IMR-90 (cell line): Measurements from ENCODE around the gene CYS1. TPM values are rescaled to one million over a fixed set of nuclear protein-coding genes. Genes with fewer than 3 reads are reported as not detected.

Experiments
- ATAC-seq: fragments of 200-7000 bp; cut with Tn5 transposase; 2 replicates; pipeline ENCODE4 v1.9.1; 2020; ENCODE audit warnings: low read depth, mild to moderate bottlenecking, moderate library complexity
- BruUV-seq: library from RNA; stranded (reverse); fragments of 400-500 nt; replicated peaks from 2 replicates; lab custom pipeline; 2021; lab: Mats Ljungman, UMichigan
- CTCF ChIA-PET: fragments of 300-600 bp; formaldehyde crosslinking; extraction: SDS; loops from one replicate; lab custom pipeline; 2021; ENCODE audit warnings: antibody characterized with exemption; lab: Yijun Ruan, JAX
- POLR2A ChIA-PET: fragments of 300-600 bp; sonication (Branson Sonifier 250); formaldehyde crosslinking; loops from one replicate; lab custom pipeline; 2022; ENCODE audit warnings: antibody characterized with exemption; ENCODE audit not compliant: unreplicated experiment; lab: Charles Lee
- DNase-seq: peaks from one replicate; pipeline ENCODE4 v3.0.0; 2013
- H2AFZ ChIP-seq: replicated peaks from 2 replicates; pipeline ENCODE3; 2013; ENCODE audit warnings: low read length, mild to moderate bottlenecking; ENCODE audit not compliant: poor library complexity
- H2AK5ac ChIP-seq: 2 replicates; pipeline ENCODE4 v1.6.1; 2013; ENCODE audit warnings: low read depth, low read length, inconsistent platforms
- H2AK9ac ChIP-seq: replicated peaks from 2 replicates; pipeline ENCODE3; 2013; ENCODE audit warnings: mild to moderate bottlenecking, low read depth, low read length, moderate library complexity; ENCODE audit not compliant: poor library complexity
- H2BK120ac ChIP-seq: 2 replicates; pipeline ENCODE4 v1.6.1; 2013; ENCODE audit warnings: low read depth, low read length, inconsistent platforms
- H2BK15ac ChIP-seq: 3 replicates; pipeline ENCODE4 v1.6.1; 2013; ENCODE audit warnings: low read depth, low read length, inconsistent platforms
- H2BK20ac ChIP-seq: 2 replicates; pipeline ENCODE4 v1.6.1; 2013; ENCODE audit warnings: low read depth, mild to moderate bottlenecking, inconsistent platforms, low read length, moderate library complexity
- H2BK5ac ChIP-seq: 2 replicates; pipeline ENCODE4 v1.6.1; 2013; ENCODE audit warnings: mild to moderate bottlenecking, low read depth, low read length, inconsistent platforms; ENCODE audit not compliant: poor library complexity, severe bottlenecking
- H3K14ac ChIP-seq: replicated peaks from 2 replicates; pipeline ENCODE4 v1.6.1; 2013; ENCODE audit warnings: low read depth, low read length, inconsistent platforms
- H3K18ac ChIP-seq: 2 replicates; pipeline ENCODE4 v1.6.1; 2013; ENCODE audit warnings: low read depth, low read length, control low read depth
- H3K23ac ChIP-seq: 2 replicates; pipeline ENCODE4 v1.6.1; 2013; ENCODE audit warnings: low read depth, low read length, inconsistent platforms
- H3K27ac ChIP-seq: 2 replicates; pipeline ENCODE4 v1.5.1; 2013; ENCODE audit warnings: mild to moderate bottlenecking, control low read depth, low read length; ENCODE audit not compliant: insufficient read depth
- H3K27me3 ChIP-seq: 2 replicates; pipeline ENCODE4 v1.6.1; 2013; ENCODE audit warnings: low read length; ENCODE audit not compliant: control insufficient read depth, insufficient read depth
- H3K36me3 ChIP-seq: 2 replicates; pipeline ENCODE4 v1.6.1; 2013; ENCODE audit warnings: low read length, mixed read lengths; ENCODE audit not compliant: control insufficient read depth, insufficient read depth
- H3K4ac ChIP-seq: 2 replicates; pipeline ENCODE4 v1.6.1; 2013; ENCODE audit warnings: low read depth, low read length, inconsistent platforms
- H3K4me1 ChIP-seq: 2 replicates; pipeline ENCODE4 v1.6.1; 2013; ENCODE audit warnings: low read length, mixed read lengths; ENCODE audit not compliant: control insufficient read depth, insufficient read depth
- H3K4me2 ChIP-seq: 2 replicates; pipeline ENCODE4 v1.6.1; 2013; ENCODE audit warnings: low read depth, mild to moderate bottlenecking, control low read depth, low read length, moderate library complexity
- H3K4me3 ChIP-seq: 2 replicates; pipeline ENCODE4 v1.5.1; 2013; ENCODE audit warnings: low read depth, mild to moderate bottlenecking, control low read depth, low read length, moderate library complexity; ENCODE audit not compliant: insufficient read depth
- H3K56ac ChIP-seq: 2 replicates; pipeline ENCODE4 v1.6.1; 2013; ENCODE audit warnings: low read length, inconsistent platforms; ENCODE audit not compliant: insufficient read depth; ENCODE audit errors: extremely low read depth
- H3K79me1 ChIP-seq, 2 experiments: 2 replicates each; pipeline ENCODE4 v1.6.1; 2013; ENCODE audit warnings: low read length in 2 of 2, inconsistent platforms in 1 of 2, low read depth in 1 of 2
- H3K9ac ChIP-seq: 2 replicates; pipeline ENCODE4 v1.6.1; 2013; ENCODE audit warnings: low read depth, low read length, control low read depth
- H3K9me1 ChIP-seq: 2 replicates; pipeline ENCODE4 v1.6.1; 2013; ENCODE audit warnings: low read length, inconsistent platforms; ENCODE audit not compliant: insufficient read depth
- H3K9me3 ChIP-seq: 2 replicates; pipeline ENCODE4 v1.6.1; 2013; ENCODE audit warnings: low read length; ENCODE audit not compliant: control insufficient read depth, insufficient read depth
- H4K20me1 ChIP-seq: 2 replicates; pipeline ENCODE4 v1.6.1; 2013; ENCODE audit warnings: low read length, inconsistent platforms; ENCODE audit not compliant: insufficient read depth
- H4K5ac ChIP-seq: 2 replicates; pipeline ENCODE4 v1.6.1; 2013; ENCODE audit warnings: mild to moderate bottlenecking, low read depth, low read length, control low read depth
- H4K8ac ChIP-seq, 2 experiments: 2 replicates each; pipeline ENCODE4 v1.6.1; 2013; ENCODE audit warnings: low read depth in 2 of 2, low read length in 2 of 2, control low read depth in 1 of 2, inconsistent platforms in 1 of 2
- H4K91ac ChIP-seq: 2 replicates; pipeline ENCODE4 v1.6.1; 2013; ENCODE audit warnings: low read depth, low read length, inconsistent platforms; ENCODE audit not compliant: insufficient read depth
- BHLHE40 ChIP-seq: fragments of 150-350 bp; IDR thresholded peaks from 2 replicates; pipeline ENCODE4 v1.6.1; 2016; ENCODE audit warnings: mild to moderate bottlenecking, low read depth, low read length
- CEBPB ChIP-seq: IDR thresholded peaks from 2 replicates; pipeline ENCODE4 v1.6.1; 2012; ENCODE audit warnings: low read depth, low read length, improper control_type of control experiment
- CHD1 ChIP-seq: IDR thresholded peaks from 2 replicates; pipeline ENCODE4 v1.6.1; 2012; ENCODE audit warnings: low read depth, low read length, improper control_type of control experiment
- FOS ChIP-seq: fragments of 150-350 bp; IDR thresholded peaks from 2 replicates; pipeline ENCODE4 v1.6.1; 2016; ENCODE audit warnings: low read depth, low read length
- MAZ ChIP-seq: IDR thresholded peaks from 2 replicates; pipeline ENCODE4 v1.6.1; 2012; ENCODE audit warnings: low read depth, mild to moderate bottlenecking, low read length, improper control_type of control experiment, moderate library complexity, borderline replicate concordance
- MXI1 ChIP-seq: IDR thresholded peaks from 2 replicates; pipeline ENCODE4 v1.6.1; 2012; ENCODE audit warnings: low read depth, mild to moderate bottlenecking, low read length, moderate library complexity, borderline replicate concordance
- RFX5 ChIP-seq: IDR thresholded peaks from 2 replicates; pipeline ENCODE4 v1.8.0; 2012; ENCODE audit warnings: low read depth, mild to moderate bottlenecking, low read length, moderate library complexity
- SMC3 ChIP-seq: fragments of 150-350 bp; IDR thresholded peaks from 2 replicates; pipeline ENCODE4 v1.6.1; 2016; ENCODE audit warnings: low read depth, mild to moderate bottlenecking, antibody characterized with exemption, low read length, moderate library complexity
- WGBS, 2 experiments: methylation state at CpG; one replicate each; pipeline versions ENCODE4 v1.1.5 to v1.1.7; 2013; ENCODE audit warnings: missing lambda C conversion rate in 2 of 2; ENCODE audit not compliant: insufficient read length in 1 of 2; ENCODE audit errors: extremely low coverage in 2 of 2; 5-methylcytosine and 5-hydroxymethylcytosine counted together
- dilution Hi-C: fragments of 300-500 bp; cut with HindIII; formaldehyde crosslinking; loops from one replicate; pipeline ENCODE4 v1.14.3; 2018; ENCODE audit warnings: low sequenced_read_pairs; ENCODE audit not compliant: unreplicated experiment
- in situ Hi-C: fragments of 300-500 bp; cut with MboI; formaldehyde crosslinking; loops from 3 replicates; pipeline ENCODE4 v1.14.3; 2019; ENCODE audit warnings: low sequenced_read_pairs, inconsistent platforms, mixed read lengths
- intact Hi-C: fragments of 100-400 bp; cut with micrococcal nuclease; formaldehyde crosslinking; loops from 2 replicates; pipeline ENCODE4 v1.10.0; 2022
- polyA plus RNA-seq, 3 experiments: library from polyadenylated mRNA; depleted of rRNA; stranded (reverse); fragments of >200 nt; gene quantifications; 2 replicates each; pipeline ENCODE4 v1.2.3, GENCODE V29; 2012; ENCODE audit warnings: low replicate concordance in 1 of 3
- total RNA-seq: library from RNA; depleted of rRNA; stranded (reverse); fragments of >200 nt; gene quantifications from 2 replicates; pipeline ENCODE4 v1.2.3, GENCODE V29; 2012
- TF ChIP-seq, protein P1 (sequence below): fragments of 150-350 bp; IDR thresholded peaks from 2 replicates; pipeline ENCODE4 v1.6.1; 2016; ENCODE audit warnings: low read depth, mild to moderate bottlenecking, low read length, moderate library complexity, borderline replicate concordance
- TF ChIP-seq, protein P2 (sequence below): fragments of 150-350 bp; IDR thresholded peaks from 2 replicates; pipeline ENCODE4 v1.6.1; 2017; ENCODE audit warnings: mild to moderate bottlenecking, antibody characterized with exemption, low read length, low read depth

The CYS1 gene
- total and polyA plus RNA-seq, 2 of the 4 experiments (the other 2 are of a cell fraction) = under 0.01 to 0.12 TPM

DNA sequence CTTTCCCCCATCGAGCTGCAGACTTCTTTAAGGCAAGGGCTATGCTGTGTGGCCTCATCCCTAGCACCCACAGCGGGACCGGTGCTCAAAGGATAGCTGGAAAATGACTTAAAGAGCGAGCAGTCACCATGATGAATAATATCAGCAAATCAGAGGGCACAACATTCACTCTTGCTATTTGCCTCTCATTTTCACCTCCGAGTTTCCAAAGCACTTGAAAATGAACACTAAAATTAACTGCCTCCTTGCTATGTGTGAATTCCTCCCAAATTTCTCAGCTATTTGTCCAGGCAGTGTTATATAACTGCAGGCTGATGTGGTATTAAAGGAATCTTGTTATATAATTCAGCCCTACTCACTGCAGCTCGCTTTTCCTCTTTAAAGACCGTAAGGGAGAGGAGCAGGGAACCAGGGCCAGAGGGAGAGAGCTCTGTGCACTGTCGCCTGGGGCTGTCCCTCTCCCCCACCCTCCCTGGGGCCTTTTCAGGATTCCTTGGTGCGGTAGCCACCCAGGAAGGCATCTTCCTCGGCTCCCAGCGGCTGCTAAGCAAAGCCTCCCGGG lies 1.4 kb downstream of the CYS1 start (continued):
- TF ChIP-seq, protein P1, sequence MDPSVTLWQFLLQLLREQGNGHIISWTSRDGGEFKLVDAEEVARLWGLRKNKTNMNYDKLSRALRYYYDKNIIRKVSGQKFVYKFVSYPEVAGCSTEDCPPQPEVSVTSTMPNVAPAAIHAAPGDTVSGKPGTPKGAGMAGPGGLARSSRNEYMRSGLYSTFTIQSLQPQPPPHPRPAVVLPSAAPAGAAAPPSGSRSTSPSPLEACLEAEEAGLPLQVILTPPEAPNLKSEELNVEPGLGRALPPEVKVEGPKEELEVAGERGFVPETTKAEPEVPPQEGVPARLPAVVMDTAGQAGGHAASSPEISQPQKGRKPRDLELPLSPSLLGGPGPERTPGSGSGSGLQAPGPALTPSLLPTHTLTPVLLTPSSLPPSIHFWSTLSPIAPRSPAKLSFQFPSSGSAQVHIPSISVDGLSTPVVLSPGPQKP = no peak

DNA sequence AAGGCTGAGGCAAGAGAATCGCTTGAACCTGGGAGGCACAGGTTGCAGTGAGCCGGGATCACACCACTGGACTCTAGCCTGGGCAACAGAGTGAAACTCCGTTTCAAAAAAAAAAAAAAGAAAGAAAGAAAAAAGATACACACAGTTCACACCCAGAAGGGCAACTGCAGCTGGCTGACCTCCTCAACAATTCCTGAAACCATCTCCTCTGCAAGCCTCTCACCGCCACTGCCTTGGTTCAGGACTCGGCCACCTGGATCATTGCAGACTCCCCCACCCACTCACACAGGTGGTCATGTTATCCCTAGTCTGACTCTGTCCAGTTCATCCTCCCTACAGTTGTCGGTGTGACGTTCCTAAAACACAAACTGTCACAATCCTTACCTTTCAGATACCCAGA lies 2.2 kb downstream of the CYS1 start:
- no TSS peak for BruUV-seq
- Histone ChIP-seq H3K9ac (no peak overlapping the region), H2AFZ (no peak overlapping the region), H3K14ac (no peak overlapping the region), H3K27me3 (peaks cover 63% of the 10 kb centered on the region), H3K18ac (no peak overlapping the region), H3K4me1 (0 out of 2 replicates have a peak, but pooled peaks cover 2% of the 10 kb centered on the region), H2AK5ac (no peak overlapping the region), H3K36me3 (no peaks in the 10 kb centered on the region), H3K9me1 (no peaks in the 10 kb centered on the region; the same call in 1 of the 2 replicates), H3K4me3 (no peak overlapping the region), H4K5ac (no peak overlapping the region), H3K79me1 (no peaks in the 10 kb centered on the region), H2AK9ac (no peak overlapping the region), H2BK15ac (no peak overlapping the region), H3K4me2 (no peak overlapping the region), H3K23ac (no peak overlapping the region), H3K56ac (no peak overlapping the region), H4K91ac (no peak overlapping the region), H3K4ac (no peak overlapping the region), H2BK120ac (no peak overlapping the region), H2BK5ac (no peak overlapping the region), H4K20me1 (0 out of 2 replicates have a peak, but pooled peaks cover 3% of the 10 kb centered on the region), H4K8ac (no peak overlapping the region), H3K9me3 (no peaks in the 10 kb centered on the region), H2BK20ac (no peak overlapping the region), H3K27ac (no peak overlapping the region)
- intact Hi-C loops (loop anchor here (10.0 kb wide), 1 partner anchor 327 kb away; no protein-coding TSS in a partner anchor), dilution Hi-C loops (no loop called here), in situ Hi-C loops (loop anchor here (5.0 to 10.0 kb wide), 2 partner anchors 354 to 587 kb away; no protein-coding TSS in a partner anchor)
- ChIA-PET POLR2A (no interaction called here), CTCF (interaction anchor here (0.9 kb wide), 1 partner anchor 95 kb away, joined by 6 read pairs; no protein-coding TSS in a partner anchor)
- ATAC-seq (no peak), DNase-seq (no peak)
- 96% methylated on average over 5 of the region's 7 CpGs; no CpG with 5 or more reads in 1 of the 2 experiments for WGBS, 2 experiments
- TF ChIP-seq SMC3 (no peak), MAZ (no peak), RFX5 (no peak), CHD1 (no peak), BHLHE40 (no peak), CEBPB (no peak), MXI1 (no peak), FOS (no peak)
- TF ChIP-seq, protein P1 = no peak
- TF ChIP-seq, protein P2, sequence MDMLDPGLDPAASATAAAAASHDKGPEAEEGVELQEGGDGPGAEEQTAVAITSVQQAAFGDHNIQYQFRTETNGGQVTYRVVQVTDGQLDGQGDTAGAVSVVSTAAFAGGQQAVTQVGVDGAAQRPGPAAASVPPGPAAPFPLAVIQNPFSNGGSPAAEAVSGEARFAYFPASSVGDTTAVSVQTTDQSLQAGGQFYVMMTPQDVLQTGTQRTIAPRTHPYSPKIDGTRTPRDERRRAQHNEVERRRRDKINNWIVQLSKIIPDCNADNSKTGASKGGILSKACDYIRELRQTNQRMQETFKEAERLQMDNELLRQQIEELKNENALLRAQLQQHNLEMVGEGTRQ = no peak
